OCI-LY1 (cell line): ENCODE results near the gene TSPAN32.

ENCODE experiments used
- EZH2 ChIP-seq: fragments of 200-600 bp; sonication (generic), shearing (Covaris generic); IDR thresholded peaks from 2 replicates; pipeline ENCODE4 v1.8.0; 2017; ENCODE audit warnings: borderline replicate concordance, mixed run types, mild to moderate bottlenecking, antibody characterized with exemption, low read length, moderate library complexity, mixed read lengths
- TF ChIP-seq, protein P1 (sequence below): fragments of 200-600 bp; sonication (generic), shearing (Covaris generic); IDR thresholded peaks from 2 replicates; pipeline ENCODE4 v1.5.1; 2017; ENCODE audit warnings: mild to moderate bottlenecking, antibody characterized with exemption, low read length, moderate library complexity, mixed read lengths

DNA sequence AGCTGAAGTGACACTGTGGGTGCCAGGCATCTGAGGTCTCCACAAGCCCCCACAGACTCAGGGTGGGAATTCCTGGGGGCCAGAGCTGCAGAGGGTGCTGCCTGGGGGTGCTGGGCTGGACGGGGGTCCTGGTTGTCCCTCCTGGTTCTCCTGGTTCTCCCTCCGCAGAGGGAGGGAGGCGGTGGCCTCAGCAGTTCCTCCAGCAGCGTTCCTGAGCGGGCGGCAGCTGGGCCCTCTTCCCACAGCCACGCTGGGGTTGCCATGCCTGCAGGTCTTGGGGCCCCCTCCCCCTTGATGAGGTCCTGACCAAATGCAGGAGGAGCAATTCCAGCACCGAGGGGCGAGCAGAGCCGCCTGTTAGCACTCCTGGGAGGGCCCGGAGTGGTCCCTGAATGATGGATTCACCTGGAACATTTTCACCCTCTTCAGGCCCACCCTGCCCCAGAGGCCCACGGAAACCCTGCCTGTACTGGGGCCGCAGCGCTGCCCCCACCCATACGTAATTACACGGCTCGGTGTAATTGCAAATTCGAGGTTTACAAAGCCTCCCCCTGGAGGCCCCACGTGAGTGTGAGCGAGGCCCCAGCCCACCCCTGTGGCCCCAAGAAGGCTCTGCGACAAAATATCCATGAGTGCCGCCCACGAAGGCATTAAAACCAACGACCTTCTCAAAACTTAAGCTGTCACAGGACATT, 730 bp upstream of the TSPAN32 start:
- TF ChIP-seq, protein P1, sequence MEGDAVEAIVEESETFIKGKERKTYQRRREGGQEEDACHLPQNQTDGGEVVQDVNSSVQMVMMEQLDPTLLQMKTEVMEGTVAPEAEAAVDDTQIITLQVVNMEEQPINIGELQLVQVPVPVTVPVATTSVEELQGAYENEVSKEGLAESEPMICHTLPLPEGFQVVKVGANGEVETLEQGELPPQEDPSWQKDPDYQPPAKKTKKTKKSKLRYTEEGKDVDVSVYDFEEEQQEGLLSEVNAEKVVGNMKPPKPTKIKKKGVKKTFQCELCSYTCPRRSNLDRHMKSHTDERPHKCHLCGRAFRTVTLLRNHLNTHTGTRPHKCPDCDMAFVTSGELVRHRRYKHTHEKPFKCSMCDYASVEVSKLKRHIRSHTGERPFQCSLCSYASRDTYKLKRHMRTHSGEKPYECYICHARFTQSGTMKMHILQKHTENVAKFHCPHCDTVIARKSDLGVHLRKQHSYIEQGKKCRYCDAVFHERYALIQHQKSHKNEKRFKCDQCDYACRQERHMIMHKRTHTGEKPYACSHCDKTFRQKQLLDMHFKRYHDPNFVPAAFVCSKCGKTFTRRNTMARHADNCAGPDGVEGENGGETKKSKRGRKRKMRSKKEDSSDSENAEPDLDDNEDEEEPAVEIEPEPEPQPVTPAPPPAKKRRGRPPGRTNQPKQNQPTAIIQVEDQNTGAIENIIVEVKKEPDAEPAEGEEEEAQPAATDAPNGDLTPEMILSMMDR = no peak
- no peak for TF ChIP-seq EZH2
